GM19467 (cell line): Measurements from ENCODE around the gene RASGRF1.

Experiments used
- ATAC-seq: cut with Tn5 transposase; IDR thresholded peaks from one replicate; pipeline ENCODE4 v1.9.1; 2021; ENCODE audit warnings: mild to moderate bottlenecking, moderate library complexity; ENCODE audit not compliant: unreplicated experiment

Gene RASGRF1

DNA sequence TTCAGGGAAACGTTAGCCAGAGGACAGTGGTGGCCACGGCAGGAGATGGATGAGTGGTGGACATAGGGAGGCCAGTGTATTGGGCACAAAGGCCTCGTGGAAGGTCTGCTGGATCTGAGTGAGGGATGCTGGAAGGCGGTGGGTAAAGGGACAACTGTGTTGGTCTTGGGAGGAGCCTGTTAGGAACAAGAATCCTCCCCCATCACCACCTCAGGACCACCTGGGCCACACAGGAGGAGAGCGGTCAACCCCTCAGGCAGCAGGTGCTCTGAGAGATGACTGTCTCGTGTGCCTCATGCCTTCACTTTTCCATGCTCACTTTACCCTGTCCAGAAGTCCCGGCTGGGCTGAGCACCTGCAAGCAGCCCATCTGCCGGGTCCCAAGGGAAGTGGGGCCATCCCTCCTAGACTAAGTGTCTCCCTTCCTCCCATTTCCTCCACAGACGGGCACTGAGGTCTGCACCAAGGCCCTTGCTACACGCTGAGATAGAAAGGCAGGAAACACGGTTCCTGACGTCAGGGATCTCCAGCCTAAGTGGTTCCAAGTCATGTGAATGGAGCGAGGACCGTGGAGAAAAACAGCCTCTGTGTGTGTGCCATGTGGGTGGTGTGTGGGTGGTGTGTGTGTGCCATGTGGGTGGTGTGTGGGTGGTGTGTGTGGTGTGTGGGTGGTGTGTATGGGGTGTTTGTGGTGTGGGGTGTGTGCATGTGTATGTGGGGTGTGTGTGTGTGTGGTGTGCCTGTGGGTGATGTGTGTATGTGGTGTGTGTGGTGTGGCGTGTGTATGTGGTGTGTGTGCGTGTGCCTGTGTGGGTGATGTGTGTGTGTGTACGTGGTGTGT lies 97.9 kb downstream of the RASGRF1 start:
- ATAC-seq = no peak

DNA sequence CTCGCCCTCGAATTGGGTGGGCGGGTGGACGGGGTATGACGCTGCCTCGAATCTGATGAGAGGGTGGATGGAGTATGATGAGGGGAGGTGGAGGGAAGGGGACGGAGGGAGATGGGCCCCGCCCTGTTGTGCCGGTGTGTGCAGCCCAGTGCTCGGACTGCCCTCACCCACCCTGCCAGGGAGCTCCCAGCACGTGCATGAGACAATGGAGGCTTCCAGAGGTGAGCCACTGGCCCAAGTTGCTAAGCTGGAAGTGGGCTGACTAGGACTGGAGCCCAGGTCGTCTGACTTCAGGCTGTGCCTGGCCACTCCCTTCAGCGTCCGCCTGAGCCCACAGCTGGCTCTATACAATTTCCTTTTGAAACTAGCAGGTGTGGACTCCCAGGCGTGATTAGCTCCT lies 98.7 kb downstream of the RASGRF1 start:
- no peak for ATAC-seq

DNA sequence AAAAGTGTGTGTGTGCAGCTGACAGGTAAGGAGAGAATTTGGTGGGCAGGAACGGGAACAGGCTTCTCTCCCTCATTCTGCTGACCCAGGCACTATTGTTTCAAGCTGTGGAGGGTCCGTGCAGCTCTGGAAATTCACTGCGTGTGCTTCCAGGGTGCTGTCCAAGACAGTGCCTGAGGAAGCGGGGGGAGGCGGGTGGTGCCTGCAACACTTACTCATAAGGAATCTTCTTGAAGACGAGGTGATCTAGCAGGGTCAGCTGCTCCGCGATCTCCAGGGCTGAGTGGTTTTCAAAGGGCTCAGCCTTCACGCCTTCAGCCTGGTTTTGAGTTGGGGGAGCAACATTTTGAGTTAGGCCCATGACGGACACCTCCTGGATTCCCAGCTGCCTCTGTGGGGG lies 99.1 kb downstream of the RASGRF1 start:
- ATAC-seq = no peak

DNA sequence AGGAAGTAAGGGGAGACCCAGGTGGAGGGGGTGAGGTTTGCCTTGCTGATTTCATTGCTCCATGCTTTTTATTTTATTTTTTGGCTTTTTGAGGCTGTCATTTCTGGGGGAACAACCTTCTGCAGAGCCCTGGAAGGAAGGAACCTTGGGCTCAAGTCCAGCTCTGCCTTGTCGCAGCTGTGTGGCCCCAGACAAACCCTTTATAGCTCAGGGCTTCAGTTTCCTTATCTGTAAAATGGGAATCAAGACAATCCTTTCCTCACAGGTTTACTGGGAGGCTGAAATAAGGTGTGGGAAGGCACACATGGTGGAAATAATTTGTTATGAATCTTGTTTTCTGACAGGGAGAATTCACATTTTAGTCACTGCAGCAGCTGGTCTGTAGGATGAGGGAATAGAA lies 100.3 kb downstream of the RASGRF1 start:
- no peak for ATAC-seq

DNA sequence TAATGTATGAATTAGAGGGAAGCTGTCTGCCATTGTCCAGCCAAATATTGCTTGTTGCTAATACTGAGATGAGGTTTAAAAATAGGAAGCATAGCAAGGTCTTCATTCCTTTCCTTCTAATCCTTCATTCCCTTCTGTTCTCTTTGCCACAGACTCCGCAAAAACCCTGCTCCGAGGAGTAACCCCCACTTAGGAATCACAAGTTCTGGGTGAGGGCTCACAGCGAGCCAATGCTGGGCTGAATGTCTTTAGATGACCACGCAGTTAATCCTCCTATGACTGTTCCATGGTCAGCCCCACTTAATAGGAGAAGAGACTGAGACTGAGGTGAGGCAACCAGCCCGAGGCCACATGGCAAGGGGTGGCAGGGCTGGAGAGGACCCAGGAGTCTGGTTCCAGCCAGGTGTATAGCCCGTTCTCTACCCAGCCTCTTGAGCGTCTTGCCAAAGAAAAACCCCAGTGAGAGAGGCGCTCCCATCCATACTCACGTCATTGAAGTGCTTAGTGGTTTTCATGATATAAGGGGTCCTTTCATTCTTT lies 100.8 kb downstream of the RASGRF1 start:
- no peak for ATAC-seq

DNA sequence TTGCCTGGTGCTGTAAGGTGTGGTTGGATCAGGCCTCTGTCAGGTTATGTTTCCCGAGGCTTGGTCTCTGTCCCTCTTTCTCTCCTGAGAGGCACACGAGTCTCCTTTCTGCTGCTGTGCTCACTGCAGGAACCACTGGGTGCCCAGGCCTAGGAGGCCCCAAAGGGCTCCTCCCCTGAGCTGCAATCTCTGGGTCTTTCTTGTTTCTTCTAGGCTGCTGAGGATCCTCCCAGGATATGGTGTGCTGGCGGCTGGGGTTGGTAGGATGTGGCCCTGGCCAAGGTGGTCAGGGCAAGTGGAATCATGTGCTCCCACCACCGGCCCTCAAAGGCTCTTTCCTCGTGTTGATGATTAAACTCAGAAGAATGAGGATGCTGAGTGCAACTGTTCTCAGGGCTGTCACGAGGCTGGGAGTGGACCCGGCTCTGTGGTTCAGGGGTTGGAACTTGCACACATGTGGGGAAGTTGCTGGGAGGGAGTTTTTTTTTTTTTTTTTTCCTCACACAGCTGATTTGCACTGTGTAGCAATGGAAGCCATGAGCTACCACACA lies 102.1 kb downstream of the RASGRF1 start:
- ATAC-seq = no peak

DNA sequence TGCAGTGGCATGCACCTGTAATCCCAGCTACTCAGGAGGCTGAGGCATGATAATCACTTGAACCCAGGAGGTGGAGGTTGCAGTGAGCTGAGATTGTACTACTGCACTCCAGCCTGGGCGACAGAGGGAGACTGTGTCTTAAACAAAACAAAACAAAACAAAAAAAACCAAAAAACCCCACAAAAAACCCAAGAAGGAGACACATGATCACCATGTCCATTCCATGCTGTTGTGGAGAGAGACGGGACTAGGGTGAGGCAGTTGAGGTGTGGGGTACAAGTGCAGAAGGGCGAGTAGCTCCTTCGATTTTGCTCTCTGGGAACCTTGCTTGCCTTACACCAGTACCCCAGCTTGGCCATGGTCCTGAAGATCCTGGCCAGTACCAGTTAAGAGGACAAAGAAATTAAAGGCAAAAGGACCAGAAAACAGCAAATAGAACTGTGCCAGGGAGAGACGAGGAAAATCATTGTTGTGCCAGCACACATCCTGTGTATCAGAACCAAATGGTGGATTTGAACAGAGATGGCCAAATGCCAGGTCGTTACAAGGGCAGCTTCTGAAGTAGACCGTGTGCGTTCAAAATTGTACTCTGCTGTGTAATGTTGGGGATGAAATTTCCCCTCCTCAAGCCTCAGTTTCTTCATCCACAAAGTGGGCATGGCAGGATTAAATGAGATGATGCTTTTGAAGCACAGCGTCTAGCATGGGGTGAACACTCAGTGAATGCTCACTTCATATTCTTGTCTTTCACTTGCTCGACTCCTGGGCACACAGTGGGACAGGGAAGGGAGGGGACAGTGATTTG lies 102.8 kb downstream of the RASGRF1 start:
- ATAC-seq = no peak

DNA sequence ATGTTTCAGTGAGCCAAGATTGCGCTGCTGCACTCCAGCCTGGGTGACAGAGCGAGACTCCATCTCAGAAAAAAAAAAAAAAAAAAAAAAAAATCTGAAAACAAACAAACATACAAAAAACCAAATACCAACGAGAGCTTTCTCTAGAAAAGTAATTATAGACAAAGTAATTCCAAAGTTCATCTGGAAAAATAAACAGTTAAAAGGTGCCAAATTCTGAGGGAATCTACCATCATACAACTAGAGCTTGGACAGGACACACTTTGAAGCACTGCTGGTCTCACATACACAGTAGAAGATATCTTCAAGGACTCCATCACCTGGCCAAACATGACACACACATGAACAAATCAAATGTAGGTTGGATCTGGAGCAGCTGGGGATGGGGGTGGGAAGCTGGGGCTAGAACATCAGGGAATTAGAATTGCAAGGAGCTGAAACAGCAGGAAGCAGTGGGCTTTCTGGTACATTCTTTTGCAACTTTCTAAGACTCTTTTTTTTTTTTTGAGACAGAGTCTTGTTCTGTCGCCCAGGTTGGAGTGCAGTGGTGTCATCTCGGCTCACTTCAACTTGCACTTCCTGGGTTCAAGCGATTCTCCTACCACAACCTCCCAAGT lies 104.6 kb downstream of the RASGRF1 start:
- no peak for ATAC-seq

DNA sequence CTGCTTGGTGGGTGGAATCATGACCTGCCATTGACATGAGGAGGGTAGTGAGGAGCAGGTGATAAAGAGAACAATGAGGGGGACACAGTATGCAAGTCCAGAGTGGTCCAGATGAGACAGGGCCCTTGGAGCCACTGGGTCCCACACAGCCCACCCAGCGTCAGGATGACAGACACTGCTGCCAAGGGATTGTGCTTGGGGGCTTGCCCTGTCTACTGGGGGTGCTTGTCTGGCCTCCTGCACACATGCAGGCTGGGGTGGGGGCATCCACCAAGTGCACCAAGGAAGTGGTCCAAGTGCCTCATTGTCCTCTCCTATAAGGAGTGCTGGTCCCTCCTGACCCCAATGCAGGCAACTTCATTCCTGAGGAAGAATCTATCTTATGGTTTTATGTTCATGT lies 106.5 kb downstream of the RASGRF1 start:
- no peak for ATAC-seq

DNA sequence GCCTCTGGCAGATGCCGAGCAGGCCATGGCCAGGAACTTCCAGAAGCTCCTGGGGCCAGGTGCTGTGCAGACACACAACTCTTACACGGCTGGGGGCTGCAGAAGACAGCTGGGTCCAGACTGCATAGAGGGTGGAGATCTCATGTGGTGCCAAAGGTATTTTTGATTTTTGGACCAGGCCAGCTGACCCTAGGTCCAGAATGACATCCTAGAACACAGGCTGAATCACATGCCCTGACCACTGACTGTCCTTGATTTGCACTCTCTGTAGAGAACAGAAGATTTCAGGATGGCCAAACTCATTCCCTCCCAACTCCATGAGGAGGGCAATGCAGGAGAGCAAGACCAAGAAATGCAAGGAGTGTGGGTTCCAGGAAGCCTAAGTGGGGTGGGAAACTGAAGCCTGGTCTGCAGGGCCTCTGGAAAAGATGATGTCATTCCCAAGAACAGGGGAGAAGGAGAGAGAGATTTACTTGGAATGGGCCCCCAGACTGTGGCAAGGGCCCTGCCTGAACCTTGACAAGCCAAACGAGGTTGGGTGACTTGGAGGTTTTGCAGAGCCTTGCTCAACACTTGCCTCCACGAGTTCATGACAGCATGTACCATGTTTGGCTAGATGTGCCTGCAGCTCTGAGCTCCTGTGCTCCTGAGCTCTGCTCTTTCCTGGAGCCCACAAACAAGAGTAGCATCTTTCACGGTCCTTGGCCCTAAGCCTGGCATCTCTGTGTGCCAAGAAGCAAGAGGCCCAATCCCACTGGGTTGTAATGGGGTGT lies 107.2 kb downstream of the RASGRF1 start:
- ATAC-seq = no peak

DNA sequence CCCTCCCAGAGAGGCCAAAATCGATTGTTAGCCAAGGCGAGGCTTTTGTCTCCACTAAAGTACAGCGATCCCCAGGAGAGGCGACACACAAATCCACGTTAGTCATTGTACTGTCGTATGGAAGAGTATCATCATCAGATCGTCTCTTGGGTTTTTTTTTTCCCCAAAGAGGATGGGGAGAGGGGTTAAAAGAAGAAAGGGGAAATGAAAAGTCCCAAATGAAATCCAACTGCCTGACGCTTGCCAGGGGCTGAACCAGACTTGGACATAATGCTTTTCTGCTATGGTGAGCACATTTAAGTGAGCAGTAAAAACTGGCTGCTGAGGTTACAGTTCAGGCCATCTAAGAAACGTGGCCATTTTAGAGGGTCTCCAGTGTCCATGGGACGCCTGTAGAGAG lies 107.8 kb downstream of the RASGRF1 start:
- no peak for ATAC-seq

DNA sequence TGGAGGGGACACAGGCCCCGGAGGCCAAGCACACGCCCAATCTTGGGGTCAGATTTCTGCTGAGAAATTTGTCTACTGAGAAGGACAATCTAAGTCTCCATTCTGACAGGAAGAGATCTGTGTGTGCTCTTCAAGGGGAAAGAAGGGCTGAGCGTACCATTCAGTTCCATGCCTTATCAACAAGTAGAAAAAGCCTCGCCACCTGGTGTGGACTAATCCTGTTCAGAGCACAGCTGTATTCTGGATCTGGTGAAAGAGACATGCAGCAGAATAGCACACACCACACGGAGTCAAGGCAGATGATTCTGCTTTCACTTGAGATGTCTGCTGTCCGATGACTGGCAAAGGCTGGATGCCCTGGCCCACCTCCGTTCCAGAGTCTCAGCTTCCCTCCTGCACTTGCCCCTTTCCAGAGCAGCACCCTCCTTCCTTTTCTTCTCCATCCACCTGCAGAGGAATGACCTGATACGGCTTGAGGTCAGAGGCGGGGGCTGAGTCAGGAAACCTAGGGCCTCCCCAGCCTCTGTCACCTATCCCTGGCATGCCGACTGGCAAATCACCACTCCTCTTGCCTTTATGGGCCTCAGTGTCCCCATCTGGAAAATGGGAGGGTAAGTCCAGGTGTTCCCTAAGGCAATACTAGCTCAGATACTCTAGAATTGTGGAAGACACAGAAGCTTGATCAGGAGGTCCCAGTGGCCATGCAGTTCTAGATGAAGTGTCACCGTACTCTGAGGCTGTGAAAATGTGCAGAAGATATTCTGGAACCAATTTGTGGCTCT lies 108.9 kb downstream of the RASGRF1 start:
- no peak for ATAC-seq

DNA sequence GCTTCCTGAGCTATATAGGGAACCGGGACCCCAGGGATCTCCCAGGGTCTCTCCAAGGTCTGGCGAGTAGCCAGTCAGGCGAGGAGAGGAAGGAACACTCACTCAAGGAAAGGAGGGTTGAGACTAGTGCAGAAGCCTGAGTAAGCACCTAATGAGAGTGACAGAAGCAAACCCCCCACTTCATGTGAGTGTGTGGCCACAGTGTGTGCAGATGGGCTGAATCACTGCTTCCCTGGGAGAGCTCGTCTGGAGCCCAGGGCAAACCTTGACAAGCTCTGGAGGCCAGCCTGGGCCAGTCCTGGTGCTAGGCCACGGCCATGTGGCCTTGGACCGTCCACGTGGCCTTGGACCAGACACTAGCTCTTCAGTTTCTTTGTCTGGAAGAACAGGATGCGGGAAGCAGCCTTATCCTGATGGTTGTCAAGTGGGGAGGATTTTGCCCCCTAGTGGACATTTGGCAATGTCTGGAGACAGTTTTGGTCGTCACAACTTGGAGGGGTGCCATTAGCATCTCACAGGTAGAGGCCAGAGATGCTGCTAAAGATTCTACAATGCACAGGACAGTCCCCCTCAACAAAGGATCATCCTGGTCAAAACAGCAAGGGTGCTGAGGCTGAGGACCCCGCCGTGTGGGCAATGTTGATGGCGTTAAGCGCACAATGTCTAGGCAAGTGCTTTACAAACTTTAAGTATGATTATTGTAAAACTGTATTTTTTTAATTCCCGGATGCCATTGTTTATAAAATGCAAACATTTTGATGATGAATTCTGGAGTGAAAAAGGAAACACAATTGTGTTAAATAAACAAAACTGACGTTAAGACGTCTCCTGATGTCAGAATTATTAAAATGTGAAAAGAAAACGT lies 110.9 kb downstream of the RASGRF1 start:
- no peak for ATAC-seq

DNA sequence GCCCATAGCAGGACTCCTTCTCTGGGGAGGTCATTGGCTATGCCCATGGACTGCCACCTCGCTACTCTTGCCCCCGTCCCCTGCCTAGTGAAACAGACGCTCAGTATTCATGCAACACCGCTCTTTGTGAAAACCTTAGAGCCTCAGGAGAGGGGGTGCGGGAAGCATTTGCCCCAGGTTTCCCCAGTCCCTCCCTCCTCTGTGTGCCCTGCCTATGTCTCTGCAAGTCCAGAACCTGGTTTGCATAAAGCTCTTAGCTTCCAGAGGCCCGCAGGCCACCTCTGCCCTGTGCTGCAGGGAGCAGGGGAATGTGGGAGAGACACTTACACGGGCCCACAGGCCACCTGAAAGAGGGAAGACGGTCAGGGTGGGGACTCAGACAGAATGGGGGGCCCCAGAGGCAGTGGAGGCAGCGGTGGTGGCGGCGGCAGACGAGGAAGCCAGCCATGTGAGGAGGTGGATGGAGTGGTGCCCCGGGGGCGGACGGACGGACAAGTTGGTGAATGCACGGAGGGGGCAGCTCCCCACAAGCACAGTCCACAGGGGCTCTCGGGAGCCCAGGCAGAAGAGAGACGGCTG lies 111.9 kb downstream of the RASGRF1 start:
- ATAC-seq = no peak

DNA sequence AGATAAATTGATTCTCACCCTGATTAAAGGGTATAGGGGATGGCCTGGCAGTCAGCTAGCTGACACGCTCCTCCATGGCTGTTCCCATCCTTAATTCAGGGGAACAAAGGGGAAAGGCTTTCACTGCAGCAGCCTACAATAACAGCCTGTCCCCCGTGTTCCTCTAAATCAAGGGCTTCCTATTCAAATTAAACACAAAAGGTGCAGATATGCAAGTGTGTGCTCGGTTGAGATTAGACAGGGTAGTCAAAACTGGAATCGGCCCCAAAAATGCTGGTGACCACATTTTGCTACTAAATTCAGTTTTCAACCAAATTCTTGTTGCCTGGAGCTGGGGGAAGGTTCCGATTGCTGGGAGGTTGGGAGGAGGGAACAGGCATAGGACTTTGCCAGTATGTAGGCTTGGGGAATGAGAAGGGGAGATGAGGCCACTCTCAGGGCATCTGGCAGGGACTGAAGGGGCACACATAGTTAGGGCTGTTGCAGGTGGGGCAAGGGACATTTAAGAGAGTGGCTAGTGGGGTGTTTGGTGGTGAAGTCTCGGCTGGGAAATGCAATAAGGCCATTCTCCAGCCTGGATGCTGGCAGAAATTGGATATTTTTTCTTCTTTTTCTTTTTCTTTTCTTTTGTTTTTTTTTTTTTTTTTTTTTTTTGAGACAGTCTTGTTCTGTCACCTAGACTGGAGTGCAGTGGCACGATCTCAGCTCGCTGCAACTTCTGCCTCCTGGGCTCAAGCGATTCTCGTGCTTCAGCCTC lies 112.8 kb downstream of the RASGRF1 start:
- peak; percentile 32 for ATAC-seq

DNA sequence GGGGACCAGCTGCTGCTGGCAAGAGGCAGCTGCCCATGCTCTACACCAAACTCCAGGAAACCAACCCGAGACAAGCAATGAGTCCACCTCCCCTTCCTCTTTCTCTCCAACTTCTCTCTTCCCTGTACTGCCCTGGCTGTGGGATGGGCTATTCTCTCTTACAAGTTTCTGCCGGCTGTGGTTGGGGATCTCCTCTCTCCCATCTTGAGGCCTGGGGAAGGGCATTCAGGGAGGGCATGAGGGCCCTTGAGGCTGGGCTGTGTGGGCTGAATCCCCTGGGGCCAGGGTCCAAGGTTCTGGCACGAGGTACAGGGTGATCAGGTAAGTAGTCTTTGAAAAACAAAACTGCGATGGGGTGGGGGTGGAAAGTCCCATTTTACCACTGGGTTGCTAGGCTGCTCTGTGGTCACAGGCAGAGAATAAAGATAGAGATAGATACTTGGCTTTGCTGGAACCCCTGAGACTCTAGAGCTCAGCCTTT lies 113.4 kb downstream of the RASGRF1 start:
- ATAC-seq = peak; percentile 48

DNA sequence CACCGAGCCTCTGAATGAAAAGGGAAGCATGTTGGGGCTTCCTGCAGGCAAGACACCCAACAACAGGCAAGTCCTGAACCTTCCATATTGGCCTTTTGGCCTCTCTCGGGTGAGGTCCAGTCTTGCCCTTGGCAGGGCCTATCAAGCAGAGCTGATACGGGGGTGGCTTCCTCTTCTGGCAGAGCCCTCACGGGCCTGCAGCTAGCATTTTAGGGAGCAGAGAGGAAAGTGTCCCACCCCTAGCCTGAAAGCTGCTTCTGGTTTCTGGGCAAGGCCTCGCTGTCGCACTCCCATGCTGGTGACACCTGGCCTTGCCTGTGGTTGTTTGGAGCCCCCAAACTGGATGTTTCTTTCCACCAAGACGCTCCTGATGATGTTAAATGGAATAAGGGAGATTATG lies 113.9 kb downstream of the RASGRF1 start:
- peak; percentile 4 for ATAC-seq
